ENCODE data around the gene UQCRH. TPM values are rescaled to one million over a fixed set of nuclear protein-coding genes. Genes with fewer than 3 reads are reported as not detected.
"Not testable (repeated sequence)": the region's sequence is repeated elsewhere in the genome, so short reads cannot be mapped to it uniquely, and the experiment has no call there.

The UQCRH gene
- total RNA-seq, 1 donor: 202 TPM

DNA sequence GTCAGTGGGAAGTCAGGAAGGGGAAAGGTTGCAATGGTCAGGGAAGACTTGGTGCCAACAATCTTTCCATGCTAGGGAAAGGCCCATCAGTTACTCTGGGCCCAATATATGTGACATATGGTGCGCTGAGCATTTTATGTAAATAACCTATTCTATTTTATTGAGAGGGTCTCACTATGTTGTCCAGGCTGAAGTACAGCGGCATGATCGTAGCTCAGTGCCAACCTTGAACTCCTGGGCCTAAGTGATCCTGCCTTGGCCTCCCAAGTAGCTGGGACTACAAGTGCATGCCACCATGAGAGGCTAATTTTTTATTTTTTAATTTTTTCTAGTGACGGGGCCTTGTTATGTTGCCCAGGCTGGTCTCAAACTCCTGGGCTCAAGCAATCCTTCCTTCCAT is 6.8 kb downstream of the UQCRH start:
- peaks cover 48% of the 10 kb centered on the region for H3K36me3 ChIP-seq (ENCODE audit: insufficient read depth, low read length)
- no peaks in the 10 kb centered on the region for H3K27me3 ChIP-seq (ENCODE audit: insufficient read depth, low read length)
- peaks cover 9% of the 10 kb centered on the region for H3K4me1 ChIP-seq (ENCODE audit: insufficient read depth, low read length)
- H3K79me2 ChIP-seq (ENCODE audit: insufficient read depth, low read length): peaks cover 50% of the 10 kb centered on the region
- TF ChIP-seq, protein P1, sequence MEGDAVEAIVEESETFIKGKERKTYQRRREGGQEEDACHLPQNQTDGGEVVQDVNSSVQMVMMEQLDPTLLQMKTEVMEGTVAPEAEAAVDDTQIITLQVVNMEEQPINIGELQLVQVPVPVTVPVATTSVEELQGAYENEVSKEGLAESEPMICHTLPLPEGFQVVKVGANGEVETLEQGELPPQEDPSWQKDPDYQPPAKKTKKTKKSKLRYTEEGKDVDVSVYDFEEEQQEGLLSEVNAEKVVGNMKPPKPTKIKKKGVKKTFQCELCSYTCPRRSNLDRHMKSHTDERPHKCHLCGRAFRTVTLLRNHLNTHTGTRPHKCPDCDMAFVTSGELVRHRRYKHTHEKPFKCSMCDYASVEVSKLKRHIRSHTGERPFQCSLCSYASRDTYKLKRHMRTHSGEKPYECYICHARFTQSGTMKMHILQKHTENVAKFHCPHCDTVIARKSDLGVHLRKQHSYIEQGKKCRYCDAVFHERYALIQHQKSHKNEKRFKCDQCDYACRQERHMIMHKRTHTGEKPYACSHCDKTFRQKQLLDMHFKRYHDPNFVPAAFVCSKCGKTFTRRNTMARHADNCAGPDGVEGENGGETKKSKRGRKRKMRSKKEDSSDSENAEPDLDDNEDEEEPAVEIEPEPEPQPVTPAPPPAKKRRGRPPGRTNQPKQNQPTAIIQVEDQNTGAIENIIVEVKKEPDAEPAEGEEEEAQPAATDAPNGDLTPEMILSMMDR (IDR thresholded peaks at IDR 0.05; ENCODE audit: extremely low read depth, low read depth, low read length): no peak
- H3K4me3 ChIP-seq (ENCODE audit: insufficient read depth, low read length): no peak overlapping the region
- no peak overlapping the region for H3K4me2 ChIP-seq (ENCODE audit: insufficient read depth, low read length)
- DNase-seq (ENCODE audit: insufficient read length, low spot score, missing footprints): no peak
- peaks cover 12% of the 10 kb centered on the region for H4K20me1 ChIP-seq (ENCODE audit: insufficient read depth, low read length)
- no peak overlapping the region for H2AFZ ChIP-seq (ENCODE audit: low read length)
- no peaks in the 10 kb centered on the region for H3K9me3 ChIP-seq (ENCODE audit: low read depth, low read length)
- H3K27ac ChIP-seq (ENCODE audit: low read depth, low read length): no peak overlapping the region

DNA sequence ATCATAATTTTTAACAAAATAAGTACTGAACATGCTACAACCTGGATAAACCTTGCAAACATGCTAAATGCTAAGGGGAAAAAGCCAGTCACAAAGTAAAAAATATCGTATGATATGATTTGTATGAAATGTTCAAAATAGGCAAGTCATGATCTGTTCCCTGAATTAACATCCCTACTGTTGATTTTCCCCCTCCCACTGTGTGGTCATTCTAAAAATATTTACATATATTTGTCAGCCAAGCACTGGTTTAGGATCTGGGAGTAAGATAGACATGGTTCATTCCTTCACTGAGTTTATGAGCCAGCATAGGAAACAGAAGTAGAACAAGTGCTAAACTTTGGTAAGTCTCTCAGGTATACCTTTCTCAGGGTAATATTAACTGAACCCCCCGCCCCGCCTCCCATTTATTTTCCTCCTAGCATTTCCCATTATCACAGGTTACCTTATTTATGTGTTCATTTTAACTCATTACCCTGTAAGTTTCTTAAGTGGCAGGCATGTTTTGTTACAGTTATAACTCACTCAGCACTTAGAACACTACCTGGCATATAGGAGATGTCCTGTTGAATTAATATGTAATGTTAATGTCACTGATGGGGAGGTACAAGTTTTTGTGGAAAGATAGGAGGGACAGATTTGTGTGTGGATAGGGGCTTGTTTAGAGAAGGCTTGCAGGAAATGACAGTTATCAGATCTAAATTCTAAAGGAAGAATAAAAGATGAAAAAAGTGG is 12.3 kb downstream of the UQCRH start:
- H3K27ac ChIP-seq (ENCODE audit: low read depth, low read length): peak overlapping the region; percentile 58
- peak; percentile 93 for DNase-seq (ENCODE audit: insufficient read length, low spot score, missing footprints)

DNA sequence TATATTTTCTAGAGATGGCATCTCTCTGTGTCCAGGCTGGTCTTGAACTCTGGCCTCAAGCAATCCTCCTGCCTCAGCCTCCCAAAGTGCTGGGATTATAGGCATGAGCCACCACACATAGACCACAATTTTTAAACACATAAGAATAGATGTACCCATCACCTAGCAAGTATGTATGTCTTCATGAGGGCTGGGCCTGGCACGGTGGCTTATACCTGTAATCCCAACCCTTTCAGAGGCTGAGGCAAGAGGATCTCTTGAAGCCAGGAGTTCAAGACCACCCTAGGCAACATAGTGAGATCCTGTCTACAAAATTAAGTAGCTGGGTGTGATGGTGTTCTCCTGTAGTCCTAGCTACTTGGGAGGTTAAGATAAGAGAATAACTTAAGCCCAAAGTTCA is 13.8 kb downstream of the UQCRH start:
- Histone ChIP-seq H3K4me1 (ENCODE audit: insufficient read depth, low read length) (peaks cover 9% of the 10 kb centered on the region), H3K27me3 (ENCODE audit: insufficient read depth, low read length) (no peaks in the 10 kb centered on the region), H2AFZ (ENCODE audit: low read length) (no peak overlapping the region), H3K9me3 (ENCODE audit: low read depth, low read length) (no peaks in the 10 kb centered on the region), H3K36me3 (ENCODE audit: insufficient read depth, low read length) (peaks cover 37% of the 10 kb centered on the region), H3K79me2 (ENCODE audit: insufficient read depth, low read length) (no peaks in the 10 kb centered on the region), H3K27ac (ENCODE audit: low read depth, low read length) (no peak overlapping the region), H3K4me2 (ENCODE audit: insufficient read depth, low read length) (no peak overlapping the region), H4K20me1 (ENCODE audit: insufficient read depth, low read length) (peaks cover 3% of the 10 kb centered on the region), H3K4me3 (ENCODE audit: insufficient read depth, low read length) (no peak overlapping the region)
- DNase-seq (ENCODE audit: insufficient read length, low spot score, missing footprints): no peak
- TF ChIP-seq, protein P1 (IDR thresholded peaks at IDR 0.05; ENCODE audit: extremely low read depth, low read depth, low read length): no peak

More for the DNA sequence above, 12.3 kb downstream of the UQCRH start:
- Histone ChIP-seq H3K4me1 (ENCODE audit: insufficient read depth, low read length) (peaks cover 9% of the 10 kb centered on the region), H3K4me2 (ENCODE audit: insufficient read depth, low read length) (no peak overlapping the region), H3K9me3 (ENCODE audit: low read depth, low read length) (no peaks in the 10 kb centered on the region), H3K36me3 (ENCODE audit: insufficient read depth, low read length) (peaks cover 45% of the 10 kb centered on the region), H3K79me2 (ENCODE audit: insufficient read depth, low read length) (no peaks in the 10 kb centered on the region), H3K4me3 (ENCODE audit: insufficient read depth, low read length) (no peak overlapping the region), H3K27me3 (ENCODE audit: insufficient read depth, low read length) (no peaks in the 10 kb centered on the region), H2AFZ (ENCODE audit: low read length) (no peak overlapping the region), H4K20me1 (ENCODE audit: insufficient read depth, low read length) (peaks cover 3% of the 10 kb centered on the region)
- TF ChIP-seq, protein P1 (IDR thresholded peaks at IDR 0.05; ENCODE audit: extremely low read depth, low read depth, low read length): no peak

DNA sequence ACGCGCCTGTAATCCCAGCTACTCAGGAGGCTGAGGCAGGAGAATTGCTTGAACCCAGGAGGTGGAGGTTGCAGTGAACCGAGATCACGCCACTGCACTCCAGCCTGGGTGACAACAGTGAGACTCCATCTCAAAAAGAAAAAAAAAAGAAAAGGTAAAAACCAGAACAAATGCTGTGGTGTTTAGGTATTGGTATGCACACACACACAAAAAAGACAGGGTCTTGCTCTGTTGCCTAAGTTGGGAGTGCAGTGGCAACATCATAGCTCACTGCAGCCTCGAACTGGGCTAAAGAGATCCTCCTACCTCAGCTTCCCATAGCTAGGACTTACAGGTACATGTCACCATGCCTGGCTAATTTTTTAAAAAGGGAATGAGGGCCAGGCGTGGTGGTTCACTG is 15.8 kb downstream of the UQCRH start:
- peaks cover 19% of the 10 kb centered on the region for H3K36me3 ChIP-seq (ENCODE audit: insufficient read depth, low read length)
- not testable (repeated sequence) for H2AFZ ChIP-seq (ENCODE audit: low read length); H4K20me1 ChIP-seq (ENCODE audit: insufficient read depth, low read length); H3K27me3 ChIP-seq (ENCODE audit: insufficient read depth, low read length); H3K4me1 ChIP-seq (ENCODE audit: insufficient read depth, low read length); H3K79me2 ChIP-seq (ENCODE audit: insufficient read depth, low read length); H3K27ac ChIP-seq (ENCODE audit: low read depth, low read length); H3K4me2 ChIP-seq (ENCODE audit: insufficient read depth, low read length); H3K9me3 ChIP-seq (ENCODE audit: low read depth, low read length); DNase-seq (ENCODE audit: insufficient read length, low spot score, missing footprints); H3K4me3 ChIP-seq (ENCODE audit: insufficient read depth, low read length)

DNA sequence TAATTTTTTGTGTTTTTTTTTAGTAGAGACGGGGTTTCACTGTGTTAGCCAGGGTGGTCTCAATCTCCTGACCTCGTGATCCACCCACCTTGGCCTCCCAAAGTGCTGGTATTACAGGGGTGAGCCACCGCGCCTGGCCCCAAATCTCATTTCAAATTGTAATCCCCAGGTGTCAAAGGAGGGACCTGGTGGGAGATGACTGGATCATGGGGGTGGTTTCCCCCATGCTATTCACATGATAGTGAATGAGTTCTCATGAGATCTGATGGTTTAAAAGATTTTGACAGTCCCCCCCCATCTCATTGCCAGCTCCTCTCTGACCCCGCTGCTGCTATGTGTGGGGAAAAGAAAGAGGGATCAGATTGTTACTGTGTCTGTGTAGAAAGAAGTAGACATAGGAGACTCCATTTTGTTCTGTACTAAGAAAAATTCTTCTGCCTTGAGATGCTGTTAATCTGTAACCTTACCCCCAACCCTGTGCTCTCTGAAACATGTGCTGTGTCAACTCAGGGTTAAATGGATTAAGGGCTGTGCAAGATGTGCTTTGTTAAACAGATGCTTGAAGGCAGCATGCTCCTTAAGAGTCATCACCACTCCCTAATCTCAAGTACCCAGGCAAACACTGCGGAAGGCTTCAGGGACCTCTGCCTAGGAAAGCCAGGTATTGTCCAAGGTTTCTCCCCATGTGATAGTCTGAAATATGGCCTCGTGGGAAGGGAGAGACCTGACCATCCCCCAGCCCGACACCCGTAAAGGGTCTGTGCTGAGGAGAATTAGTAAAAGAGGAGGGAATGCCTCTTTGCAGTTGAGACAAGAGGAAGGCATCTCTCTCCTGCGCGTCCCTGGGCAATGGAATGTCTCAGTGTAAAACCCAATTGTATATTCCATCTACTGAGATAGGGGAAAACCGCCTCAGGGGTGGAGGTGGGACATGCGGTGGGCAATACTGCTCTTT is 16.7 kb downstream of the UQCRH start:
- H3K27ac ChIP-seq (ENCODE audit: low read depth, low read length); H3K4me3 ChIP-seq (ENCODE audit: insufficient read depth, low read length); H4K20me1 ChIP-seq (ENCODE audit: insufficient read depth, low read length); H3K4me1 ChIP-seq (ENCODE audit: insufficient read depth, low read length); H2AFZ ChIP-seq (ENCODE audit: low read length); H3K4me2 ChIP-seq (ENCODE audit: insufficient read depth, low read length); DNase-seq (ENCODE audit: insufficient read length, low spot score, missing footprints); H3K79me2 ChIP-seq (ENCODE audit: insufficient read depth, low read length); H3K9me3 ChIP-seq (ENCODE audit: low read depth, low read length); H3K27me3 ChIP-seq (ENCODE audit: insufficient read depth, low read length): not testable (repeated sequence)
- H3K36me3 ChIP-seq (ENCODE audit: insufficient read depth, low read length): peaks cover 17% of the 10 kb centered on the region

DNA sequence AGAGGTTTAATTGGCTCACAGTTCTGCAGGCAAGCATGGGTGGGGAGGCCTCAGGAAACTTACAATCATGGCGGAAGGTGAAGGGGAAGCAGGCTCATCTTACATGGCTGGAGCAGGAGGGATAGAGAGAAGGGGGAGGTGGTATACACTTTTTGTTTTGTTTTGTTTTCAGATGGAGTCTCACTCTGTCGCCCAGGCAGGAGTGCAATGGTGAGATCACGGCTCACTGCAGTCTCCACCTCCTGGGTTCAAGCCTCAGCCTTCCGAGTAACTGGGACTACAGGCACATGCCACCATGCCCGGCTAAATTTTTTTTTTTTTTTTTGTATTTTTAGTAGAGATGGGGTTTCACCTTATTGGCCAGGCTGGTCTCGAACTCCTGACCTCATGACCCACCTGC is 18.7 kb downstream of the UQCRH start:
- H3K27me3 ChIP-seq (ENCODE audit: insufficient read depth, low read length); DNase-seq (ENCODE audit: insufficient read length, low spot score, missing footprints); H3K4me2 ChIP-seq (ENCODE audit: insufficient read depth, low read length); H3K79me2 ChIP-seq (ENCODE audit: insufficient read depth, low read length); H3K4me1 ChIP-seq (ENCODE audit: insufficient read depth, low read length); H3K27ac ChIP-seq (ENCODE audit: low read depth, low read length); H2AFZ ChIP-seq (ENCODE audit: low read length); H3K9me3 ChIP-seq (ENCODE audit: low read depth, low read length); H3K4me3 ChIP-seq (ENCODE audit: insufficient read depth, low read length); H3K36me3 ChIP-seq (ENCODE audit: insufficient read depth, low read length); H4K20me1 ChIP-seq (ENCODE audit: insufficient read depth, low read length): not testable (repeated sequence)

Measured in osteoblast (primary cell).